NCI-H2227 (cell line): Measurements from ENCODE around the gene P3H1.

Experiments
- DNase-seq: peaks from one replicate; lab custom pipeline; 2025; ENCODE audit not compliant: unreplicated experiment; lab: John Stamatoyannopoulos, UW

The P3H1 gene

DNA sequence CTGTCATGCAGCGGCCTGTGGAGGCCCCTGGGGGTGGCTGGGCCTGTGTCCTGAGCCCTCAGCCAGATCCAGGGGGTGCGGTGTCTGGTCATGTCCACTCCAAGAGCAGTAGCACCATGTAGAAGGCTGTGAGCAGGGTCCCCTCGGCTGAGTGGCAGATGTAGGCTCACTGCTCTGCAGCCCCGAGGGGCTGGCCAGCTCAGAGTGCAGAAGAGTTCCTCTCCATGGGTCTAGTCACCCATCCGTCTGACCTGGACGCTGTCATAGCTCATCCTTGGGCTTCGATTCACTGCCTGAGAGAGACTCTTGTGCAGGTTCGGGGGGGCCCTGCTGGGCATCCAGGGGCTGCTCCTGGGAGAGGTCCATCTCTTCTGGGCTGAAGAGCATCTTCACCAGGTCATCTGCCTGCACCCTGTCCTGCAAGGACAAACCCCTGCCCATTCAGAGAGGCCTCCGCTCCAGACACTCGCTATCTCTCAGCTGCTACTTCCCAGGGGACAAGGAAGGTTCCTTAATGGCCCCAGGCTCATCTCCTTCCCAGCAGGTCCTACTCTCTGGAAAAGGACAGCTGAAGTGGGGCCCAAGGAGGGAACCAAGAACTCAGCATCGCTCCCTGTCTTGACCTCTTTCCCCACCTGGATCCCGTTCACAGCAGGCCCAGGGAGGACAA, 20.3 kb downstream of the P3H1 start:
- DNase-seq: no peak

DNA sequence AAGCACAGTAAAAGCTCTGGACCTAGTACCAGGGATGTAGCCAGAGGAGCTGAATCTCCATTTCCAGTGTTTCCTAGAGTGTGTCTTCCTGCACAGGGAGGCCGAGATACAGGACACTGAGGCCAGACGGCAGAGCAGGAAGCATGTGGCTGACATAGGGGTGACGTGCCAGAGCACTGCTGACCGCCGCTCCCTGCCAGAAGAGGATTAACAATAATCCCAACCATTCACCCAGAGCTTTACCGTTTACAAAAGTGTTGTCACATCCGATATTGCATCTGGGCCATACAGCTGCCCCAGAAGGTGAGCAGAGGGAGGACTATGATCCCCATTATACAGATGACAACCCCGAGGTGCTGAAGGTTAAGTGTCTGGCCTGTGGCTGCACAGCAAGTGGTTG, 21.0 kb downstream of the P3H1 start:
- DNase-seq: no peak

DNA sequence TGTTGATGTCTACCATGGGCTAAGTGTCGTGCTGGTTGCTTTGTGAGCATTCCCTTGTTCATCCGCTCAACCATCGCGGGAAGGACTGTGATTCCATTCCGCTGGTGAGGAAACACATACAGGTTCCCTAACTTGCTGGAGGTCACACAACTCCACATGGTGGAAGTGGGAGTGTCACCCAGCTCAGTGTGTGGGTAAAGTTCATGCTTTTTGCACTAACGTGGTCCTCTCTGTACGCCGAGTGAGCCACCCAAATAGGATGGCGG, 22.7 kb downstream of the P3H1 start:
- no peak for DNase-seq

DNA sequence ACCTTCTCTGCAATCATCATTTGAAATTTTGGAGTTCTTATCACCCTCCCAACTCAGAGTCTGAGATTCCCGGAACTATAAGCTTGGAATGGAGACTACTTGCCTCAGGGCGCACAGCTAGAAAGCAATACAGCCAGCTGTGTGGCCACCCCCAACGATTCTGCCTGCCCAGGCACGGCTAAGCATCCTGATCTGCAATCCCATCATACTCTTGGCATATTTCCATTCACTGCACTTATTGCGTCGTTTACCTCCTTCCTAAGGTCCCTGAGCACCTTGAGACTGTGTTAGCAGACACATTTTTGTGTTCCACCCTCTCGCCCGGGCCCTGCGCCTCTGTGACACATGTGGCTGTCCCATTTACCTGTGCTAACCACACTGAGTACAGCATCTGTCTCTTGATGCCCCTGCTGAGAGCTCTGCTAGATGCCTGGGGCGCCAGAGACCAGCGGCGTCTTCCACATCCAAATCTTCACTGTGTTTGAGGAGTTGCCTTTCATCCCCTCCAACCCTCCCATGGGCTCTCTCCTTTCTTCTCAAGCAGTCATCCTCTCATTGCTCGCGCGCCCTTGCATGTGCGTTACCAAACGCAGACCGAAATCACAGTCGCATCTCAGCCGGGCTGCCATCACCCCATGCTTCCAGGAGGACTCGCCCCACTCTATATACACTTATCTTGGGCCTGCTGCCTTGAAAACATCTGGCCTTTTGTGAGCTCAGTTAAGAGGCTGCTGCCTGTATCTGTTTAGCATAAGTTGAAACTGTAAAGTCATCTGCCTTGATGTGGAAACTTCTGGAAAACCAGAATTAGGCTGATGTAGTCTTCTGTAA, 23.3 kb downstream of the P3H1 start:
- DNase-seq: no peak

DNA sequence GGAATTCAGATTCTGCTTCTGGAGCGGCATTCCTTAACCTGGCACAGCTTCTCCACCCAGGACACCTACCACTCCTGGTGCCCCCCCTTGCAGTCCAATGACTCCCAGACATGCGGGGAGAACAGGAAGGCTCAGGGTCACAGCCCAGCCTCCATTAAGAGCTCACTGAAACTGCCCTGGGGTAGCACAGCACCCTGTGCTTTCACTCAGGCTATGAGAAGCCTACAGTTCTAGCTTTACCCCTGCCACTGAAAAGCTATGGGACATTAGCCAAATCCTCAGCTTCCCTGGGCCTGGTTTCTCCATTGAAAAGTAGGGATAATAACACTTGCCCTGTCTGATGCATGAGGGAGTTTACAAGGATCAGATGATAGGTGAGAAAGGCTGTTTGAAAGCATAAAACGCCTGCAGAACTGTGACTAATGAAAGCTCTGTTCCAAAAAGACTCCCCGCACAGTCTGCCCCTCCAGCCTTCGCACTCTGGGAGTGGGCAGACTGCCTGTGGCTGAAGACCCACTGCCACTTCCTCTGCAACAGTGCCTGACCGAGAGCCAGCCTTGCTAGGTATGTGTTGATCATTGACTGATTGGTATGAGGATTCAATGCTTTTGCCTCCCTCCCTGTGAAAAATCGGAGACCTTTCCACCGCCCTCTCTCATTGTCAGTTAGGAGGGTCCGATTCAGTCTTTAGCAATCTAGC, 24.1 kb downstream of the P3H1 start:
- DNase-seq: no peak

DNA sequence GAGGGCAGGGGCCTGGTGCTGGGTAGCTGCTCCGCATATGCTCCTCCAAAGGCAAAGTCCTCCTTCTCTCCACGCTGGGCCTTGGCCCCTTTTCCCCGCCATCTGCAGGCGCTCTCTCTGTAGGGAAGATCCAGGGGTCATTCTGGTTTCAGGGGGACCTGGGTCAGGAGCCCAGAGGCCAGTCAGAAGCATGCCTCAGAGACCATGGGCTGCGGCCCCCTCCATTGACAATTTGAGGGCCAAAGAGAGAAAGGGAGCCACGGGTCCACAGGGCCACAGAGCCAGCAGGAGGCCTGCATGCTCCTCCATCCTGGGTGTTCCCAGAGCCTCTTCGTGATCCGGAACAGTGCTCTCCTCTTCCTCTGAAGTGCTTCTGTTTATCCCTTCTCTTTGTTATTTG, 24.7 kb downstream of the P3H1 start:
- DNase-seq: no peak

DNA sequence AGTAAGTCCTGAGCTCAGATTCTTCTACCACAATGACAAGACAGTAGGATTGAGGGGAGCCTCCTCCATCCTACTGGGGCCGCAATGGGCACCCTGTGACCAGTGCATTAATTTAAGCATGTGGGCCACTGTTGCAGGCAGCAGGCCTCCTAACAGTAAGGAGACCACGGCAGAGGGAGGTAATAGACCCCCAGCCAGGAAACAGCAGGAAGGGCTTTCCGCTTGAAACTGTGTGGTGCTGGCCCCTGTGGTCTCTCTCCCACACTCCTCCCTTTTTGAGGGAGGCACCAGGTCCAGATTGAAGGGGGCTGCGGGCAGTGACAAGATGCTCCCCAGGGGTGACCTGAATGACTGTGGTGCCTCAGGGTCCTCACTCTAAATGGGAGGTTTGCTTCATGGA, 25.1 kb downstream of the P3H1 start:
- no peak for DNase-seq

DNA sequence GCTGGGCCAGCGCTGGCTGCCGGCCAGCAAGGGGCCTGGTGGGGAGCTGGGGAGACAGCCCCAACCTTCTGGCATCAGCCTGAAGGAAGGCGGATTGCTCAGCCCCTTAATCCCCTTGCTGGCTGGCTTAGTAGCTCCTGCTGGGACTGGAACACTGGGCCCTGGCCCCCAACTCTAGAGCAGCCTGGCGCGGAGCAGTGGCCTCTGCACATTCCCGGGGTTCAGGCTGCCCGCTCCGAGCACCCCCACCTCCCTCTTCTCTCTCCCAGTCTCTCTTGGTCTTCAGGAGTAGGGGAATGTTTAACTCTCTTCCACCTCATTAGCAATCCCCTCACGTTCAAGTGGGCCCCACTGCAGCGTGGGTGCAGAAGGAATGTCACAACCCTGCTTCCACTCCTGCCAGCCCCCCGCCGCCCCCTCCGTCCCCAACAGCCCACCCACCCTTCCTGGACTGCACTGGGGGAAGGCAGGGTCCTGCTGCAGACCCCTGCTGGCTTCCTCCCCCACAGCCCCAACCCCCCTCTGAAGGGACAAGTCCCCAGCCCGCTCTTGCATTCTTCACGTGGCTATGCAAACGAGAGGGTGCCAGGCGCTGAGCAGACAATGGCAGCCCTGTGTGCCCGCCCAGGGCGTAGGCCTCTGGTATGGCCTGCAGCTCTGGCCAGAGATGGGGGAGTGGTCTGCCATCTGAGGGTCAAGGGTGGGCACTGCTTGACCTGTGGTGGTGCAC, 25.8 kb downstream of the P3H1 start:
- no peak for DNase-seq

DNA sequence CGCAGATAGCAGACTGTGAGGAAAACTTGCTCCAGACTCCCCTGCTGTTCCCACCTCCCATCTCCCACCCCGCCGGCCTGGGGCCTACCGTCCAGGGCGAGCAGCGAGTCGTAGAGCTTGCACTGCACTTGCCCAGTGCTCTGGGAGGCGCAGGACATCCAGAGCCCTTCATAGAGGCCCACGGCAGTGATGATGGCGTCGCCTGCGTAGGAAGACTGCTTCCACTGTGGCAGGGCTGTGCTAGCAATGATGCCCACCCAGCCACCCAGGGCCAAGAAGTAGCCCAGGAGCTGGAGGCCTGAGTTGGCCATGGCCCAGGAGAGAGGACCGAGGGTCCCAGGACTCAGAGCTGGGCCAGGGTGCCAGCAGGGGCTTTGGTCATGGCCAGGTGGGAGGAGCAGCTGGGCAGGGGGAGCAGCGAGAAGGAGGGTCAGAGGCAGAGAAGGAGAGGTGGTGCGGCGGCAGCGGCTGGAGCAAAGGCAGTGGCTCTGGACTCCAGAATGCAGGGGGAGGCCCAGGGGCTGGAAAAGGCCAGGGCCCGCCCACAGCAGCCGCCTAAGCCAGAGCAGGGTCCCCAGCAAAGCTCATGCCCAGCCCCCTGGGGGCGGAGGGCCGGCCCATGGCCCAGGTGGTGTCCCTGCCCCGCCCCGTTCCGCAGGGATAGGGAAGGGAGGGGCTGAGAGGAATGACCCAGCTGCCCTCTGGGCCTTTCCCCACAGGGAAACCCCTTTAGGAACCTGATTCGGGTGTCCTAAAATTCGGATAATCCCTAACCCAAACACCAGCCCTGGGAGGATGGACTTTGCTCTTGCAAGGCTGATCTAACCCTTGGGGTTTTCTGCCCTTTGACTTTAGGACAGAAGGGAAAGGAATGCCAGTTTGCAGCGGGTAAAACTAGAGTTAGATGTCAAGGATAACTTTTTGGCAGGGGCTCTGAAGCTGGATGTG, 26.8 kb downstream of the P3H1 start, which contains the start of gene CLDN19:
TSS of gene CLDN19 (minus strand) at position 484 of the 948 bp plus-strand sequence. CDS start at position 311, 173 bp downstream.
- DNase-seq: no peak

DNA sequence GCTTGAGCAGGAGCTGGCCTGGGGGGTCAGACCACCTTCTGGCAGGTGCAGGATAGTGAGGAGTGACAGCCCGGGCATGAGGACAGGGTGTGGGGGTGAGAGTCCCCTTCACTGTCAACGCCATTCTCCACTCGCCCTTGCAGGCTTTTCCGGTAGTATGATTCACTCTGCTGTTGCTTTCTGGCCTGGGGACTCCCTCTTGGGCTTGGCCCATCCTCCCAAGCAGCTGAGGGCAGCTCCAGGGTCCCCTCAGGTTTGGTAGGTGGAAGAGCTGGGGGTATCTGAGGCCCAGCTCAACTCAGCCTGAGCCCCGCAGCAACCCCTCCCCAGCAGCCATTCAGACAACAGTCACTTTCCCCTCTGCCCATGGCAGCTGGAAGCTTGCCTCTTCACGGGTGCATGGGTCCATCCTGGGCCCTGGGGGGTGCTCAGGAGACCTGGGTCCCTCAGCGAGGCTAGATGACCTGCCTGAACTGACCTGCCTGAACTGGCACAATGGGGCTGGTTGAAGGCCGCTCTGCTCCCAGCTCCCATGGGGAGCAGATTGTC, 28.1 kb downstream of the P3H1 start:
- no peak for DNase-seq

DNA sequence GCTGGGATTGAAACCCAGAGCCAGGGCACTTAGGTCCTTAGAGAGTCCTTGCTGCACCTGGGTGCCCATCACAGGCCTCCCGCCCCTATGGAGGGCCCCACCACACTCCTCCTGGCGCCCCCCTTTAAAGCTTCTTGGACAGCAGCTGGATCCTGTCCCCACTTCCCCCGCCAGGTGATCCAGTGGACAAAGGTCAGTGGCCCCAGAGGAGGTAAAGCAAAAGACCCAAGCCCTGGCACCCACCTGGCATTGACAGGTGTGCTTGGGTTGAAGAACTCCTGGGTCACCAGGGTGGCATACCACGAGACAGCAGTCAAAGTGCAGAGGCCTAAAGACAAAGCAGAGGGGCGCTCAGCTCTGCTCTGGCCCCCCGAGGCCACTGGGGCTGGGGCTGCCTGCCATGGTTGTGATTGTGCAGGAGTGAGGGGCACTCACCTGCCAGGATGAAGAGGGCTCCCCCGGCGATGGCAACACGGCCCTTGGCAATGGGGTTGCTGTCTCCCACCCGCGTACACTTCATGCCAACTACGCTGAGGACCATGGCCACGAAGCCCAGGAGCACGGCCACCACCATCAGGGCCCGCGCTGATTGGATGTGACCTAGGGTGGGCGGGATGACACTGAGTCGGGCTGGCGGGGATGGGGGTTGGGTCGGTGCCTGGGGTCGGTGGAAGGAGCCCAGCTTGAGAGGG, 28.7 kb downstream of the P3H1 start:
- DNase-seq: no peak

DNA sequence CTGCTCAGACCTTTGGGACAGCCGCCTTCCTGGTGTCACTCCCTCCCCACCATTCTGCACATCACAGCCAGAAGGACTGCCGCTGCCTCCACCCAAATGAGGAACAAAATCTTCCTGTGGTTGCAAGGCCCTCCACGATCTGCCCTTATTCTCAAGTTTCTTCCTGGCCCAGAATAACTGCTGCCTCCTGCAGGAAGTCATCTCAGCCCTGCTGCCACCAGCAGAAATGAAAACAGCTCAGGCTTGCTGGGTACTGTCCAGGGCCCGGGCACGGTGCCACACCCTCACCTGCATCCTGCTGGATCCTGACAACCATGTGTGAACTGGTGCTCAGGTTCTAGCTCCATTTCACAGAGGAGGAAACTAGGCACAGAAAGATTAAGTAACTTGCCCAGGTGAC, 29.6 kb downstream of the P3H1 start:
- DNase-seq: no peak

DNA sequence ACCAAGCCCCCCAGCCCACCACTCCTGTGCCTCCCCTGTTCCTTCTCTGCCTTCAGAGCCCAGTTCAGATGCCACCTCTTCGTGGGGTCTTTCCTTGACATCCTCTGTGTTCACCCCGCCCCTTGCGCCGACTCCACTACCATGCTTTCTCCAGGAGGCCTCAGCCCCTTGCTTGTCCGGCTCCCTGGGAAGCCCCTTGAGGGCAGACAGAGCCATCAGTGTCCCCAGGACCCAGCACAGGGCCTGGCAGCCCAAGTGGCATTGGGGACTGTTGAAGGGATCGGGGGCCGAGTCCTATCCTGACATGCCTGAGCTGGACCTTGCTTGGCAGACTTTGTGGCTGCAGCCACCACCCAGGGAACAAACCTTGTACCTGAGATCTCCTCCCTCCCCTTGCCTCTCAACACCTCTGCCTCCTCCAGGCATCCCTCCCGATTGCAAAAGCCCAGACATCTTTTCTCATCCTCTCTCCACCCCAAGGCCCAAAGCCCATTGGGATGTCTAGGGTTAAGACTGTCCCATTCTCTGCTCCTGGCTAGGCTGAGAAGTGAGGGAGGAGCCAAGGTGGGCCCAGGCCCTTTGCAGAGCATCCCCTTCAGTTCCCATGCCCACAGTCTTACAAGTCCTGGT, 30.1 kb downstream of the P3H1 start:
- DNase-seq: no peak

DNA sequence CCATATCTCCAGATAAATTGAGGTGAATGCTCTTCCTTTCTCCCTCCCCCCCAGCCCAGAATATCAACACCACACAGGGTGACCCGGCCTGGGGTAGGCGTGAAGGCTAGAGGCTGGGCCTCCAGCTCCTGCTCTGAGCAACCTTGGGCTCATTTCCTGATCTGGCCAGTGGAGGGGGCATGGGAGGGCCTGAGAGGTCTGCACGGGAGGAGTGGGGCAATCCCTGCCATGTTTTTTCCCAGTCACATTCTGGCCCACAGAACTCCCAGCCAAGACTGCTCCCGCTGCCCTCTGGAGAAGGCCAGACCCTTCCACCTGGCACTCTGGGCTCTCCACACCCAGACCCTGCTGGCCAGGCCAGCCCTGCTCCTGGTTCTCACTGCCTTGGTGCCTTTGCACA, 30.7 kb downstream of the P3H1 start:
- no peak for DNase-seq

DNA sequence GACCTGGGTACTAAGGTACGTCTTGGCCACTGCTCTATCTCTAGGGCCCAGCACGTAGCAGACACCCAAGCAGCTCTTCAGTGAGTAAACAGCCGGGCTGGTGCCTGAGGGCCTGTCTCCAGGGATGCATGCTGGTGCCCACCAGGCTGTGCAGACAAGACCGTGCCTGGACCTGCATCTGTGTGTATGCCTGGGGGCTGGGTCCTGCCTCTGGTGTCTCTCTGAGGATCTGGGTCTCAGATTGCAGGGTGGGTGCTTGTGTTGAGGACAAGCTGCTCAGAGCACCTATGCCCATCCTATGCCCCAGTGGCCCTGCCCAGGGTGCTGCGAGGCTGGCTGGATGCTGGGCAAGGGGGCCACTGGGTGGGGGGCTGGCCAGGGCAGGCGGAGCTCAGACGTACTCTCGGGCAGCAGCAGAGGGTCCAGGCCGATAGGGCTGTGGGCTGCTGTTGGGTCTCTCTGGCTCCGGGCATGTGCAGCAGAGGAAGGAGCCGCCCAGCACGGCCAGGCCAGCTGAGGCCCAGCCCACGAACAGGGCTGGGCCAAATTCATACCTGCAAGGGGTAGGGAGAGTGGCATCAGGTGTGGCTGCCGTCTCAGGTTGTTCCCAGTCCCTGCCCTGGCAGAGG, 31.2 kb downstream of the P3H1 start:
- DNase-seq: no peak

DNA sequence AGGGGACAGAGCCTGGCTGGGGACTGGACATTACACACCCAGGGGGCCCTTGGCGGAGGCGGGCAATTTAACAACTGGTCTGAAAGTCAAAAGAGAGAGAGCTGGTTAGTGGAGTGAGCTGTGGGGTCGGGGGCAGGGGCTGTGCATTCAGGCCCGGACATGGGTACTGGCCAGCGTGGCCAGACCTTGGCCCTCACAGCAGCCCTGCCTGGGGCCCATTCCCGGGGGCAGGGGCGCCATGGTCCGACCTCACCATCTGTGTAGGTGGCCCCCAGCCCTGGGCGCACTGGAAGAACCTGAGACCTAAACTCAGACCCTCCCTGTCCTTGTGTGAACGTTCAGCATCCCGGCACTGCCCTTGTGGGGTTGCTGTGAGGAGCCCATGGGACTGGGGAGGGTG, 31.8 kb downstream of the P3H1 start:
- DNase-seq: no peak

DNA sequence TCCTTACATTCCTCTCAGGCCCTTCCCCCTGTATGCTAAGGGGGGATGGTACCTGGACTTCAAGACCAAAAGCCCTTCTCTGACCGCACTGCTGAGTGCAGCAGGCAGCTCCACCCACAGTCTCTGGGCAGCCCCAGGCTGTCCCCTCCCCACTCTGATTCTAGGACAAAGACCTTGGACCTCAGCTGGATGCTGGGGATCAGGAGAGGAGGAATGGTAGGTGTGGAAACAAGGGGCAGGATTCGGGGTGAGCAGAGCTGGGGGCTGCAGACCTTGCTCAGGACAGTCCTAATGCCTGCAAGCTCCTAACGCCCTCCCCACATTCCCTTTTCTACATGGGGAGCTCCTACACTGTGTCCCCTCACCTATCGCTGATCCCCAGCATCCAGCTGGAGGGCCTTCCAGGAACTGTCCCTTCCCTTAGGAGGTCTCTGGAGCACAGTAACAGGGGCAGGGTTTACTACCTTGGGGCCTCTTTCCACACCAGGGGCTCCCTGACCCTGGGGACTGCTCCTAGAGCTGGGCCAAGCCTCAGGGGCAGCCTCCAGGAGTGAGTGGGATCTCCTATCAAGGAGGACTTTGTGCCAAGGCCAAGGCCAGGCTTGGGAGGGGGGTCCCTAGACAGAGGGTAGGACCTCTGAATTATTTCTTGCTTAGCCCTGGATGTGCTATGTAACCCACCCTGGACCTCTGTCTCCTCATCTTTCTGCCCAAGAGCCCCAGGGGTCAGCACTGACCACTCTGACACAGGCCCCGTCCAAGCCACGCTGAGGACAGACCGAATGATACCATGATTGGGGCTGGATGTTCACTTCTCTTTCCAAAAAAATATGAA, 32.4 kb downstream of the P3H1 start:
- DNase-seq: no peak
